ENCODE results near the gene SLIT3.

GRCh38 chr5:169325273-169325672, 24.3 kb upstream of the SLIT3 start:
- TF ChIP-seq CTCF (IDR thresholded peaks at IDR 0.05 in 4 of 5, conservative IDR thresholded peaks at IDR 0.05 in 1 of 5): no peak
- no peak for TF ChIP-seq POLR2A (IDR thresholded peaks at IDR 0.05)

Measured in gastrocnemius medialis (tissue), 4 donors.